ENCODE measurements around the gene PRCC. TPM values are rescaled to one million over a fixed set of nuclear protein-coding genes. Genes with fewer than 3 reads are reported as not detected.

PRCC gene
- total and polyA plus RNA-seq, 2 of the 13 experiments (the other 11 are each of a cell fraction or from before 2014, with no cell fraction given), result 24.2 to 40.5 TPM

DNA sequence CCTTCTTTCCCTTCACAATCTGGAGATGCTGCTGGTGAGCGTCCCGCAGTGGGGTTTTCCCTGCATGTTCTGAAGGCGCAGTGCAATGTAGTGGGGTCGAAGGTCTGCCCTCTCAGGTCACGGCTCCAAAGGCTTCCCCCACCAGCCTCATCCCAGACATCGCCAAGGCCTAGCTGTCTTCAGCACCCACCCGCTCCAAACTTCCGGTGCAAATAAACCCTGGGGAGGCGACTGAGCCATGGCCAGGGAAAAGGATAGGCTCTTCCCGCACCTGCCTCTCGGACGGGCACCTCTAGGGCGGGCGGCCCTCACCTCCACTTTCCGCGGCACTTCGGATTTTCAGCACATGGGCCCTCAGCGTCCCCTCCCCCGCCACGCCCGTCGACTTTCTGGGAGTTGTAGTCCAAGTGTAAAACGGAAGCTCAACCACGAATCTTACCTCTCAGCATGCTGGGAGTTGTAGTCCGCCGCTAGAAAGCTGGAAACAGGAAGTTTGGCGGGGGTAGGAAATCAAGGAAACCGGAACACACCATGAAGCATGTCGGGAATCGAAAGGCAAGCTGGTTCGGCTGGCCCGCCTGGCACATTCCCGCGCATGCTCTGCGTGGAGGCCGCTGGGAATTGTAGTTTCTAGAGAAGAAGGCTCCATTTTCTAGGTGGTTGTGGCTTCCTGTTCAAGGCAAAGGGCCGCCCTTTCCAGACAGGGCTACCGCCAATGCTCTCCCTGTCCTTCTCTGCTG, 26.4 kb upstream of the PRCC start, which contains the start of gene MRPL24 (continued):
- TF ChIP-seq, protein P1, sequence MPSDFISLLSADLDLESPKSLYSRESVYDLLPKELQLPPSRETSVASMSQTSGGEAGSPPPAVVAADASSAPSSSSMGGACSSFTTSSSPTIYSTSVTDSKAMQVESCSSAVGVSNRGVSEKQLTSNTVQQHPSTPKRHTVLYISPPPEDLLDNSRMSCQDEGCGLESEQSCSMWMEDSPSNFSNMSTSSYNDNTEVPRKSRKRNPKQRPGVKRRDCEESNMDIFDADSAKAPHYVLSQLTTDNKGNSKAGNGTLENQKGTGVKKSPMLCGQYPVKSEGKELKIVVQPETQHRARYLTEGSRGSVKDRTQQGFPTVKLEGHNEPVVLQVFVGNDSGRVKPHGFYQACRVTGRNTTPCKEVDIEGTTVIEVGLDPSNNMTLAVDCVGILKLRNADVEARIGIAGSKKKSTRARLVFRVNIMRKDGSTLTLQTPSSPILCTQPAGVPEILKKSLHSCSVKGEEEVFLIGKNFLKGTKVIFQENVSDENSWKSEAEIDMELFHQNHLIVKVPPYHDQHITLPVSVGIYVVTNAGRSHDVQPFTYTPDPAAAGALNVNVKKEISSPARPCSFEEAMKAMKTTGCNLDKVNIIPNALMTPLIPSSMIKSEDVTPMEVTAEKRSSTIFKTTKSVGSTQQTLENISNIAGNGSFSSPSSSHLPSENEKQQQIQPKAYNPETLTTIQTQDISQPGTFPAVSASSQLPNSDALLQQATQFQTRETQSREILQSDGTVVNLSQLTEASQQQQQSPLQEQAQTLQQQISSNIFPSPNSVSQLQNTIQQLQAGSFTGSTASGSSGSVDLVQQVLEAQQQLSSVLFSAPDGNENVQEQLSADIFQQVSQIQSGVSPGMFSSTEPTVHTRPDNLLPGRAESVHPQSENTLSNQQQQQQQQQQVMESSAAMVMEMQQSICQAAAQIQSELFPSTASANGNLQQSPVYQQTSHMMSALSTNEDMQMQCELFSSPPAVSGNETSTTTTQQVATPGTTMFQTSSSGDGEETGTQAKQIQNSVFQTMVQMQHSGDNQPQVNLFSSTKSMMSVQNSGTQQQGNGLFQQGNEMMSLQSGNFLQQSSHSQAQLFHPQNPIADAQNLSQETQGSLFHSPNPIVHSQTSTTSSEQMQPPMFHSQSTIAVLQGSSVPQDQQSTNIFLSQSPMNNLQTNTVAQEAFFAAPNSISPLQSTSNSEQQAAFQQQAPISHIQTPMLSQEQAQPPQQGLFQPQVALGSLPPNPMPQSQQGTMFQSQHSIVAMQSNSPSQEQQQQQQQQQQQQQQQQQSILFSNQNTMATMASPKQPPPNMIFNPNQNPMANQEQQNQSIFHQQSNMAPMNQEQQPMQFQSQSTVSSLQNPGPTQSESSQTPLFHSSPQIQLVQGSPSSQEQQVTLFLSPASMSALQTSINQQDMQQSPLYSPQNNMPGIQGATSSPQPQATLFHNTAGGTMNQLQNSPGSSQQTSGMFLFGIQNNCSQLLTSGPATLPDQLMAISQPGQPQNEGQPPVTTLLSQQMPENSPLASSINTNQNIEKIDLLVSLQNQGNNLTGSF (CRISPR knock-in tag; IDR thresholded peaks at IDR 0.05), result 0 out of 2 replicates have a peak, but pooled peaks have one; percentile 14
- peak; percentile 92 for TF ChIP-seq GATAD1 (CRISPR knock-in tag; IDR thresholded peaks at IDR 0.05)

DNA sequence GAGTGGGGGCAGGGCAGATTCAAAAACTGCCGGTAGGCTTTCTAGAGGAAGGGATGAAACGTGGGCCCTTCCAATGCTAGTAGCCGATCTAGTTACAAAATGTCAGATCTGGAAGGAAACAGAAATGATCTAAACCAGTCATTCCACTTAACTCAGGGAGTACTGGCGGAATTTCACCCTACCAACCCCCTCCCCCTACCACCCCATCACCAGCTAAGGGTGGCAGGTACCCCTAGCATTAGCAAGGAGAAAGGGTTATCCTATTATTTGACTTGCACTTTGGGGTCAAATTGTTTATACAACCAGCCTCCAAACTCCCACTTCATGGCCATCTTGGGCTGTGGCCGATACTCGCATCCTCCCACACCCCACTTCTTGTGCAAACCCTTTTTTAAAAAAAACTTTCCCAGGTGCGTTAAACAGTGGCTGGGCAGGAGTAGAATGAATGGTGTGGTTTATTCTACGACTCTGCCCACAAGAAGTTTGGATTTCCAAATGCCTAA, 25.8 kb upstream of the PRCC start:
- Histone ChIP-seq H3K4me3 (replicated peaks in 1 of 3; ENCODE audit: insufficient read depth in 1 of 3, low read depth in 2 of 3, low read length in 3 of 3) (peak overlapping the region in 2 of 3 experiments; percentile 7 to 27; a peak in 3 of 6 replicates), H3K79me2 (ENCODE audit: insufficient read depth, low read length) (peaks cover 24% of the 10 kb centered on the region), H3K27ac (ENCODE audit: extremely low read length, insufficient read depth, low read length) (peak overlapping the region; percentile 64), H3K9ac (ENCODE audit: insufficient read depth, low read depth, low read length) (peak overlapping the region; percentile 45), H4K20me1 (ENCODE audit: insufficient read depth, low read length) (peaks cover 11% of the 10 kb centered on the region), H2AFZ (ENCODE audit: low read length) (no peak overlapping the region), H3K27me3 (ENCODE audit: control insufficient read depth in 1 of 2, insufficient read depth in 2 of 2, low read length in 2 of 2) (no peaks in the 10 kb centered on the region; a peak in 1 of 5 replicates), H3K9me3 (ENCODE audit: low read length) (no peaks in the 10 kb centered on the region), H3K4me2 (ENCODE audit: low read depth, low read length) (peak overlapping the region; percentile 69), H3K36me3 (replicated peaks in 1 of 2; ENCODE audit: control insufficient read depth in 1 of 2, insufficient read depth in 2 of 2, low read length in 2 of 2) (peaks cover 11 to 37% of the 10 kb centered on the region in 2 experiments; a peak in 4 of 5 replicates), H3K4me1 (ENCODE audit: insufficient read depth, low read length) (peaks cover 29% of the 10 kb centered on the region)
- CTCF ChIA-PET (ENCODE audit: low intra/inter-chr PET ratio, low total read pairs), result no interaction called here
- intact Hi-C loops (cut with micrococcal nuclease; ENCODE audit: unreplicated experiment), result loop anchor here (1.0 kb wide), 1 partner anchor 26 kb away; the partner anchor contains the start of gene PRCC
- WGBS (ENCODE audit: low lambda C conversion rate), result 64% methylated on average over 8 of the region's 8 CpGs
- no TSS peak for BruUV-seq (replicated peaks)
- ATAC-seq, result no peak
- POLR2A ChIA-PET, result interaction anchor here (0.7 to 3.3 kb wide), 12 partner anchors 9 to 1805 kb away, joined by 3 to 125 read pairs (median 4); partner anchors contain the start of genes CRABP2, HDGF, ISG20L2 and MEF2D
- in situ Hi-C loops (cut with HindIII; ENCODE audit: extremely low pct_ligation_motif_present, low pct_unique_long_range_greater_than_20kb), result no loop called here
- no peak for DNase-seq (ENCODE audit: low spot score)
- FAIRE-seq, result no peak
- TF ChIP-seq RFX5 (IDR thresholded peaks at IDR 0.05; ENCODE audit: low read depth, low read length), result no peak
- peak; percentile 9 for TF ChIP-seq PHF5A (CRISPR knock-in tag; IDR thresholded peaks at IDR 0.05; ENCODE audit: low read depth, unreplicated experiment)
- 0 out of 2 replicates have a peak, but pooled peaks have one; percentile 3 for TF ChIP-seq TOPORS (CRISPR knock-in tag; IDR thresholded peaks at IDR 0.05)
- no peak for TF ChIP-seq AGO2 (optimal IDR thresholded peaks at IDR 0.05; ENCODE audit: low read depth, low read length)
- TF ChIP-seq HOXA5 (CRISPR knock-in tag; IDR thresholded peaks at IDR 0.05), result 0 out of 2 replicates have a peak, but pooled peaks have one; percentile 2
- no peak for TF ChIP-seq ZBTB44 (CRISPR knock-in tag; IDR thresholded peaks at IDR 0.05)
- TF ChIP-seq MIER3 (CRISPR knock-in tag; IDR thresholded peaks at IDR 0.05; ENCODE audit: borderline replicate concordance), result no peak
- TF ChIP-seq, protein P2, sequence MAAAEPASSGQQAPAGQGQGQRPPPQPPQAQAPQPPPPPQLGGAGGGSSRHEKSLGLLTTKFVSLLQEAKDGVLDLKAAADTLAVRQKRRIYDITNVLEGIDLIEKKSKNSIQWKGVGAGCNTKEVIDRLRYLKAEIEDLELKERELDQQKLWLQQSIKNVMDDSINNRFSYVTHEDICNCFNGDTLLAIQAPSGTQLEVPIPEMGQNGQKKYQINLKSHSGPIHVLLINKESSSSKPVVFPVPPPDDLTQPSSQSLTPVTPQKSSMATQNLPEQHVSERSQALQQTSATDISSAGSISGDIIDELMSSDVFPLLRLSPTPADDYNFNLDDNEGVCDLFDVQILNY (CRISPR knock-in tag; conservative IDR thresholded peaks at IDR 0.05), result 0 out of 2 replicates have a peak, but pooled peaks have one; percentile 1
- TF ChIP-seq GTF3A (CRISPR knock-in tag; conservative IDR thresholded peaks at IDR 0.05), result 0 out of 2 replicates have a peak, but pooled peaks have one; percentile 9
- TF ChIP-seq SIN3B (IDR thresholded peaks at IDR 0.05; ENCODE audit: low read length), result no peak
- no peak for TF ChIP-seq ZNF768 (CRISPR knock-in tag; IDR thresholded peaks at IDR 0.05)
- no peak for TF ChIP-seq ZNF337 (CRISPR knock-in tag; IDR thresholded peaks at IDR 0.05; ENCODE audit: borderline replicate concordance, low read depth)
